B cell (primary cell): Measurements from ENCODE around the gene CAMP. TPM values are rescaled to one million over a fixed set of nuclear protein-coding genes. Genes with fewer than 3 reads are reported as not detected.

Experiments
- ATAC-seq: fragments of 200-7000 bp; cut with Tn5 transposase; one replicate; pipeline ENCODE4 v1.10.0; 2021; ENCODE audit warnings: low read depth, mild to moderate bottlenecking, moderate number of reproducible peaks, moderate library complexity
- CTCF ChIA-PET: fragments of 350-600 bp; sonication (Branson Sonifier 250); formaldehyde crosslinking; loops from one replicate; lab custom pipeline; 2021; ENCODE audit warnings: antibody characterized with exemption, inconsistent platforms; lab: Charles Lee
- POLR2A ChIA-PET: fragments of 350-600 bp; sonication (Branson Sonifier 250); formaldehyde crosslinking; loops from one replicate; lab custom pipeline; 2021; ENCODE audit warnings: antibody characterized with exemption; lab: Charles Lee
- DNase-seq: peaks from one replicate; pipeline ENCODE4 v3.0.0; 2013
- H2AFZ ChIP-seq: 2 replicates; pipeline ENCODE4 v1.6.1; 2012; ENCODE audit warnings: mild to moderate bottlenecking, low read depth, low read length; ENCODE audit not compliant: insufficient read depth, poor library complexity, severe bottlenecking
- H3K27ac ChIP-seq, 2 donors: 1 replicate in 1 of 2; 2 replicates in 1 of 2; pipeline ENCODE4 v1.5.1; 2012 to 2013; ENCODE audit warnings: low read length in 2 of 2, mild to moderate bottlenecking in 2 of 2, moderate library complexity in 1 of 2
- H3K27me3 ChIP-seq, 4 experiments: fragments of 200-600 bp in 1 of 4; sonication (generic) in 1 of 4; replicated peaks in 1 of 4; 1 replicate in 2 of 4; 2 replicates in 2 of 4; pipeline versions ENCODE4 v1.6.1 to v1.7.0; 2013 to 2016; ENCODE audit warnings: low read length in 3 of 4, mild to moderate bottlenecking in 2 of 4, mixed read lengths in 1 of 4, moderate library complexity in 1 of 4; ENCODE audit not compliant: insufficient read depth in 4 of 4, control insufficient read depth in 3 of 4; ENCODE audit errors: control extremely low read depth in 1 of 4
- H3K36me3 ChIP-seq, 2 experiments: replicated peaks in 1 of 2; 1 replicate in 1 of 2; 2 replicates in 1 of 2; pipeline versions ENCODE4 v1.6.1 to v1.7.1; 2013; ENCODE audit warnings: low read length in 1 of 2; ENCODE audit not compliant: insufficient read depth in 2 of 2, control insufficient read depth in 1 of 2; ENCODE audit errors: control extremely low read depth in 1 of 2, extremely low read depth in 1 of 2
- H3K4me1 ChIP-seq, 2 donors: fragments of 200-600 bp in 1 of 2; sonication (generic) in 1 of 2; 1 replicate in 1 of 2; 2 replicates in 1 of 2; pipeline versions ENCODE4 v1.5.1 to v1.6.1; 2013 to 2017; ENCODE audit warnings: low read length in 2 of 2; ENCODE audit not compliant: control insufficient read depth in 2 of 2, insufficient read depth in 2 of 2
- H3K4me2 ChIP-seq: replicated peaks from 2 replicates; pipeline ENCODE3; 2012; ENCODE audit warnings: mild to moderate bottlenecking, low read depth, low read length; ENCODE audit not compliant: poor library complexity, severe bottlenecking
- H3K4me3 ChIP-seq, 5 experiments: fragments of 200-600 bp in 1 of 5; sonication (generic) in 1 of 5; 1 replicate in 3 of 5; 2 replicates in 2 of 5; pipeline versions ENCODE4 v1.5.1 to v1.7.0; 2011 to 2016; ENCODE audit warnings: low read length in 4 of 5, mild to moderate bottlenecking in 4 of 5, low read depth in 2 of 5, control low read depth in 1 of 5, moderate library complexity in 1 of 5; ENCODE audit not compliant: insufficient read depth in 1 of 5; ENCODE audit errors: control extremely low read depth in 1 of 5, extremely low read depth in 1 of 5
- H3K79me2 ChIP-seq: fragments of 200-600 bp; sonication (generic); one replicate; pipeline ENCODE4 v1.6.0; 2016; ENCODE audit warnings: low read length; ENCODE audit not compliant: control insufficient read depth, insufficient read depth
- H3K9ac ChIP-seq: fragments of 200-600 bp; sonication (generic); 2 replicates; pipeline ENCODE4 v1.6.1; 2017; ENCODE audit warnings: mild to moderate bottlenecking, low read length, moderate library complexity
- H3K9me3 ChIP-seq, 3 donors: one replicate each; pipeline versions ENCODE4 v1.6.1 to v1.7.1; 2013; ENCODE audit warnings: low read length in 2 of 3; ENCODE audit not compliant: control insufficient read depth in 2 of 3, insufficient read depth in 1 of 3; ENCODE audit errors: control extremely low read depth in 1 of 3
- H4K20me1 ChIP-seq: 2 replicates; pipeline ENCODE4 v1.6.0; 2012; ENCODE audit warnings: mild to moderate bottlenecking, low read length; ENCODE audit not compliant: insufficient read depth, control insufficient read depth, poor library complexity, severe bottlenecking
- H3K27ac Mint-ChIP-seq: one replicate; pipeline ENCODE4 v1.8.0; 2021; ENCODE audit warnings: mixed read lengths
- H3K27me3 Mint-ChIP-seq: one replicate; pipeline ENCODE4 v1.8.0; 2021; ENCODE audit warnings: mixed read lengths
- H3K4me1 Mint-ChIP-seq: one replicate; pipeline ENCODE4 v1.8.0; 2021; ENCODE audit warnings: mixed read lengths
- H3K4me3 Mint-ChIP-seq: one replicate; pipeline ENCODE4 v1.8.0; 2021; ENCODE audit warnings: mixed read lengths
- H3K9me3 Mint-ChIP-seq: one replicate; pipeline ENCODE4 v1.8.0; 2022; ENCODE audit warnings: mixed read lengths; ENCODE audit not compliant: insufficient read depth
- EZH2 ChIP-seq: IDR thresholded peaks from 2 replicates; pipeline ENCODE4 v1.6.1; 2012; ENCODE audit warnings: borderline replicate concordance, low read depth, mild to moderate bottlenecking, moderate library complexity, low read length; ENCODE audit not compliant: insufficient read depth, poor library complexity, severe bottlenecking
- WGBS: methylation state at CpG from one replicate; pipeline ENCODE4 v1.1.5; 2013; ENCODE audit warnings: missing lambda C conversion rate; ENCODE audit not compliant: insufficient coverage; 5-methylcytosine and 5-hydroxymethylcytosine counted together
- intact Hi-C: fragments of 100-400 bp; cut with micrococcal nuclease; formaldehyde crosslinking; loops from one replicate; pipeline ENCODE4 v1.10.0; 2022
- polyA plus RNA-seq: library from polyadenylated mRNA; depleted of rRNA; stranded (reverse); fragments of >200 nt; gene quantifications from 2 replicates; pipeline ENCODE4 v1.2.3, GENCODE V29; 2012
- total RNA-seq, 2 donors: library from RNA; stranded (reverse); fragments of 120-200 nt in 1 of 2; gene quantifications; 1 replicate in 1 of 2; 2 replicates in 1 of 2; pipeline versions ENCODE4 v1.2.3 to v1.2.4, GENCODE V29; 2013 to 2022
- TF ChIP-seq, protein P1 (sequence below): fragments of 200-600 bp; IDR thresholded peaks from one replicate; pipeline ENCODE4 v1.8.0; 2022; ENCODE audit warnings: antibody characterized with exemption, mild to moderate bottlenecking

Gene CAMP
- total and polyA plus RNA-seq, 2 donors (not counting 1 experiment from before 2014, with no cell fraction given) = 0.30 TPM; not detected in 1

DNA sequence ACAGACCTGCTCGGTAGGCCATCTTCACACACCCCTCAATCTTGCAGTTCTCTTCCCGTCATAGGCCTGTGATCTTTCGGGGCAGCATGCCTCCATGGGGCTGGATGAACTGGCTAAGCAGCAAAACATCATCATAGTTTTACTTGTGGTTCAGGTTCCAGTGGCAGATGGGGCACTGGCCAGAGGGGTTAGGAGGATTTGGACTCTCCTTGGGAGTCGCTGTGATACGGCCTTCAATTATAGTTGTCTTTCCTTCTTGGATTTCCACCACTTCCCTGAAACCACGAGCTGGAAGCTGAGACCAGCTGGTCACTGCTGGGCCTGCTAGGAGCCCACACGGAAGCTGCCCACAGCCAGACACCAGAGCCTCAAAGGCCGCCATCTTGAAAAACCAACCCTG is 33.3 kb downstream of the CAMP start:
- H3K4me1 Mint-ChIP-seq = peaks cover 4% of the 10 kb centered on the region
- no peaks in the 10 kb centered on the region for H3K4me1 ChIP-seq
- H3K36me3 ChIP-seq = peaks cover 10 to 29% of the 10 kb centered on the region in 2 experiments
- no peak overlapping the region for H3K27ac ChIP-seq
- H3K9ac ChIP-seq = no peak overlapping the region
- TF ChIP-seq, protein P1, sequence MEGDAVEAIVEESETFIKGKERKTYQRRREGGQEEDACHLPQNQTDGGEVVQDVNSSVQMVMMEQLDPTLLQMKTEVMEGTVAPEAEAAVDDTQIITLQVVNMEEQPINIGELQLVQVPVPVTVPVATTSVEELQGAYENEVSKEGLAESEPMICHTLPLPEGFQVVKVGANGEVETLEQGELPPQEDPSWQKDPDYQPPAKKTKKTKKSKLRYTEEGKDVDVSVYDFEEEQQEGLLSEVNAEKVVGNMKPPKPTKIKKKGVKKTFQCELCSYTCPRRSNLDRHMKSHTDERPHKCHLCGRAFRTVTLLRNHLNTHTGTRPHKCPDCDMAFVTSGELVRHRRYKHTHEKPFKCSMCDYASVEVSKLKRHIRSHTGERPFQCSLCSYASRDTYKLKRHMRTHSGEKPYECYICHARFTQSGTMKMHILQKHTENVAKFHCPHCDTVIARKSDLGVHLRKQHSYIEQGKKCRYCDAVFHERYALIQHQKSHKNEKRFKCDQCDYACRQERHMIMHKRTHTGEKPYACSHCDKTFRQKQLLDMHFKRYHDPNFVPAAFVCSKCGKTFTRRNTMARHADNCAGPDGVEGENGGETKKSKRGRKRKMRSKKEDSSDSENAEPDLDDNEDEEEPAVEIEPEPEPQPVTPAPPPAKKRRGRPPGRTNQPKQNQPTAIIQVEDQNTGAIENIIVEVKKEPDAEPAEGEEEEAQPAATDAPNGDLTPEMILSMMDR = no peak
- TF ChIP-seq EZH2 = no peak
- no peak for ATAC-seq
- no peak for DNase-seq
- no peaks in the 10 kb centered on the region for H3K9me3 Mint-ChIP-seq
- H2AFZ ChIP-seq = no peak overlapping the region
- no peak overlapping the region for H3K27ac Mint-ChIP-seq
- H3K4me2 ChIP-seq = no peak overlapping the region
- intact Hi-C loops = no loop called here
- peaks cover 0 to 3% (median 0%) of the 10 kb centered on the region in 3 donors for H3K9me3 ChIP-seq
- H3K27me3 Mint-ChIP-seq = no peaks in the 10 kb centered on the region
- H4K20me1 ChIP-seq = no peaks in the 10 kb centered on the region
- H3K4me3 ChIP-seq = no peak overlapping the region
- H3K4me3 Mint-ChIP-seq = no peak overlapping the region
- CTCF ChIA-PET = interaction anchor here (0.9 to 1.5 kb wide), 2 partner anchors 16 to 179 kb away, joined by 3 to 4 read pairs; no protein-coding TSS in a partner anchor
- H3K79me2 ChIP-seq = peaks cover 33% of the 10 kb centered on the region
- WGBS = 100% methylated on average over 1 of the region's 8 CpGs
- no peaks in the 10 kb centered on the region for H3K27me3 ChIP-seq
- POLR2A ChIA-PET = interaction anchor here (0.6 kb wide), 1 partner anchor 1089 kb away, joined by 3 read pairs; no protein-coding TSS in a partner anchor

- intact Hi-C loops = no loop called here
- CTCF ChIA-PET = interaction anchor here (0.5 kb wide), 1 partner anchor 71 kb away, joined by 3 read pairs; no protein-coding TSS in a partner anchor
These were observed 35.2 kb downstream of the CAMP start for GRCh38 chr3:48258530-48258929.

More at GRCh38 chr3:48258530-48258929, 35.2 kb downstream of the CAMP start:
- Histone ChIP-seq H2AFZ (no peak overlapping the region), H3K9ac (no peak overlapping the region), H4K20me1 (no peaks in the 10 kb centered on the region), H3K79me2 (peaks cover 26% of the 10 kb centered on the region), H3K4me2 (no peak overlapping the region), H3K4me3 (no peak overlapping the region), H3K4me1 (no peaks in the 10 kb centered on the region), H3K9me3 (peaks cover 0 to 3% (median 0%) of the 10 kb centered on the region in 3 donors), H3K27ac (no peak overlapping the region), H3K27me3 (no peaks in the 10 kb centered on the region), H3K36me3 (peaks cover 11 to 37% of the 10 kb centered on the region in 2 experiments)
- WGBS = no CpG with 5 or more reads among the region's 1 CpG
- no peak for DNase-seq
- no peak overlapping the region for H3K27ac Mint-ChIP-seq
- TF ChIP-seq EZH2 = no peak
- TF ChIP-seq, protein P1 = no peak
- POLR2A ChIA-PET = no interaction called here
- no peaks in the 10 kb centered on the region for H3K27me3 Mint-ChIP-seq
- H3K9me3 Mint-ChIP-seq = no peaks in the 10 kb centered on the region
- H3K4me1 Mint-ChIP-seq = peaks cover 4% of the 10 kb centered on the region
- no peak overlapping the region for H3K4me3 Mint-ChIP-seq
- ATAC-seq = no peak
